Thoracic aorta (tissue), 2 donors: ENCODE measurements around the gene CORO6. TPM values are rescaled to one million over a fixed set of nuclear protein-coding genes. Genes with fewer than 3 reads are reported as not detected.

ENCODE experiments used
- ATAC-seq: fragments of 150-250 bp; one replicate; pipeline ENCODE4 v1.8.0; 2017; ENCODE audit warnings: low read depth; ENCODE audit not compliant: insufficient number of reproducible peaks, low FRiP score
- DNase-seq: peaks from one replicate; pipeline ENCODE4 v3.0.0-alpha.2; 2020; ENCODE audit warnings: low spot score
- H3K27ac ChIP-seq, 2 donors: fragments of 200-600 bp; sonication (generic); 1 replicate in 1 of 2; 2 replicates in 1 of 2; pipeline ENCODE4 v1.5.1; 2016; ENCODE audit warnings: mild to moderate bottlenecking in 2 of 2, moderate library complexity in 2 of 2
- H3K27me3 ChIP-seq: fragments of 200-600 bp; sonication (generic); replicated peaks from 2 replicates; pipeline ENCODE4 v1.6.0; 2016; ENCODE audit warnings: mild to moderate bottlenecking; ENCODE audit not compliant: insufficient read depth
- H3K36me3 ChIP-seq: fragments of 200-600 bp; sonication (generic); one replicate; pipeline ENCODE4 v1.5.1; 2016
- H3K4me1 ChIP-seq, 2 donors: fragments of 200-600 bp; sonication (generic); 1 replicate in 1 of 2; 2 replicates in 1 of 2; pipeline versions ENCODE4 v1.5.1 to v1.6.0; 2016; ENCODE audit warnings: low read depth in 2 of 2, mild to moderate bottlenecking in 1 of 2; ENCODE audit not compliant: control insufficient read depth in 1 of 2
- H3K4me3 ChIP-seq: fragments of 200-600 bp; sonication (generic); 2 replicates; pipeline ENCODE4 v1.5.1; 2016; ENCODE audit warnings: mild to moderate bottlenecking
- H3K9me3 ChIP-seq: fragments of 200-600 bp; sonication (generic); 2 replicates; pipeline ENCODE4 v1.5.1; 2016
- total RNA-seq, 2 donors: library from RNA; depleted of rRNA; stranded (reverse); fragments of >200 nt; gene quantifications; one replicate each; pipeline versions ENCODE4 v1.1.0 to v1.2.3, GENCODE V29; 2016
- TF ChIP-seq, protein P1 (sequence below): fragments of 200-600 bp; sonication (generic); IDR thresholded peaks from one replicate; pipeline ENCODE4 v1.5.1; 2019; ENCODE audit warnings: antibody characterized with exemption

Gene CORO6
- total RNA-seq, 2 donors from 2014 or later: 35.5 to 55.0 TPM

DNA sequence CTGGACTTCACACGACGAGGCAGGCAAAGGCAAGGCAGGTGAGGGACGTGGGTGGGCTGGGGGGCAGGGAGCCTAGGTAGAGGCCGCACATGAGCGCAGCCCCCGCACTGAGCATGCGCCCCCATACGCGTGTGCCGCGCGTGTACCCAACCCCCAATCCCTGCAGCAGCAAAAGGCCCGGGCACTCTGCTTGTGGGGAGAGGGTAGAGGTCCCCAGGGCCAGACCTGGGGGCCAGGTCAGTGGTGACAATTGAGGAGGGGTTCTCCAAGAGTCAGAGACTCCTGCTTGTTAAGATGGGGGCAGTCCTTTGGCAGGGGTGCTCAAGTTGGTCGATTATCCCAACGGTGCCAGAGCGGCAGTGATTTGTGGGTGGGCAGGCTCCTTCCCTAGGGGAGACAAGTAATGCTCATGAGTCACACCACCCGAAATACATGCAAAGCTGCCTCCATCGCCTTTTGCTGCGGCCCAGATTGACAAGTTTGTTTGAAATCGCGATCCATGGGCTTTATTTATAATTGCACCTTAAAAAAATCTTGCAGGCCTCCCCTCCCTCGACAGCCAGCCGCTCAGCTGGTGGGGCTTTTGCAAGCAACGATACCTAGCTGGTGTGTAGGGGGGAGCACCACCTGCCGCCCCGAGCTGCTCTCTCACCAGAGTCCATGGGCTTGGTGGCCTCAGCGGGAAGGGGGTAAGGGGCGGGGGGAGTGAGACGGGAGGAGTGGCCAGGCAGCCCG is 32.1 kb downstream of the CORO6 start:
- ATAC-seq (no peak), DNase-seq (no peak)
- H3K27ac ChIP-seq: peak overlapping the region; percentile 67 to 84
- no peaks in the 10 kb centered on the region for H3K36me3 ChIP-seq
- TF ChIP-seq, protein P1, sequence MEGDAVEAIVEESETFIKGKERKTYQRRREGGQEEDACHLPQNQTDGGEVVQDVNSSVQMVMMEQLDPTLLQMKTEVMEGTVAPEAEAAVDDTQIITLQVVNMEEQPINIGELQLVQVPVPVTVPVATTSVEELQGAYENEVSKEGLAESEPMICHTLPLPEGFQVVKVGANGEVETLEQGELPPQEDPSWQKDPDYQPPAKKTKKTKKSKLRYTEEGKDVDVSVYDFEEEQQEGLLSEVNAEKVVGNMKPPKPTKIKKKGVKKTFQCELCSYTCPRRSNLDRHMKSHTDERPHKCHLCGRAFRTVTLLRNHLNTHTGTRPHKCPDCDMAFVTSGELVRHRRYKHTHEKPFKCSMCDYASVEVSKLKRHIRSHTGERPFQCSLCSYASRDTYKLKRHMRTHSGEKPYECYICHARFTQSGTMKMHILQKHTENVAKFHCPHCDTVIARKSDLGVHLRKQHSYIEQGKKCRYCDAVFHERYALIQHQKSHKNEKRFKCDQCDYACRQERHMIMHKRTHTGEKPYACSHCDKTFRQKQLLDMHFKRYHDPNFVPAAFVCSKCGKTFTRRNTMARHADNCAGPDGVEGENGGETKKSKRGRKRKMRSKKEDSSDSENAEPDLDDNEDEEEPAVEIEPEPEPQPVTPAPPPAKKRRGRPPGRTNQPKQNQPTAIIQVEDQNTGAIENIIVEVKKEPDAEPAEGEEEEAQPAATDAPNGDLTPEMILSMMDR: no peak
- H3K27me3 ChIP-seq: no peaks in the 10 kb centered on the region
- H3K4me1 ChIP-seq: peaks cover 37 to 72% of the 10 kb centered on the region in 2 donors
- H3K9me3 ChIP-seq: no peaks in the 10 kb centered on the region
- peak overlapping the region; percentile 79 for H3K4me3 ChIP-seq

DNA sequence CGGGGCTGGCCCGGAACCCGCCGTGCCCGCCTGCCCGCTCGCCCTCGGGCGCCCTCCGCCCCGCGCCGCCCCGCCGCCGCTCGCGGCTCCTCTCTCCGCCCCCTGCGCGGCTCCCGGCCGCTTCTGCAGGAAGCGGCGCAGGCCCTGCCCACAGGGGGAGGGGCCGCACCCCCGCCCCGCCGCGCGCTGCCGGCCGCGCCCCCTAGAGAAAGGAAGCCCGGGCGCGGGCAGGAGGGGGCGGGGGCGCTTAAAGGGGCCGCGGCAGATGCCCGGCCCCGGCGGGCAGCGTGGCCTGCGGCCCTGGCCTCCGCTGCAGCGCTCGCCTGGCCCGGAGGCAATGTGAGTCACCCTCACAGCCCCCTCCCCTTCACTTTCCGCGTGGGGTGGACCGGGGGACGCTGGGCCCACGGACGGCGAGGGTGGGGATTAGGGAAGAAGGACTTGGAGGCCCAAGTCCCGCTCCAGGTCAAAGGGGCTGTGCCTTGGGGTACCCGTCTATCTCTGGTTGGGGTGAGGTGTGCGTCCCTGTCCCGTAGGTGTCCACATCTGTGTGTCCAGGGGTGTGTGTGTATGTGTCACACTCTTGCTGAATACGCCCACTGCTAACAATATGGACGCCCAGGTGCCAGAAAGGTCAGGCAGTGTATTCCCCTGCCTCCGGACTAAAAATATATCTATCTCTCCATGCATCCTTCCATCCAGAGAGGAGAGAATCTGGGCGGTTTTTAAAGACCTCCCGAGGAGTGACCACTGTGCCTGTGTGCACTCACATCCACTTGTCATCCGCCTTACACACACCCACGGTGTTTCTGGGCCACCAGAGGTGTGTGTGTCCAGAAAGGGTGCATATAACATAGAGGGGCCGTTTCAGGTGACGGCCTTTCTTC is 32.9 kb downstream of the CORO6 start, which contains the start of gene GIT1:
TSS of gene GIT1 (minus strand) at position 125 of the 887 bp plus-strand sequence. CDS start 270 bp downstream, outside the sequence.
- Histone ChIP-seq H3K9me3 (no peaks in the 10 kb centered on the region), H3K36me3 (no peaks in the 10 kb centered on the region), H3K27ac (peak within 1 kb of the TSS; percentile 77 to 84), H3K27me3 (no peaks in the 10 kb centered on the region), H3K4me3 (peak within 1 kb of the TSS; percentile 79), H3K4me1 (peaks cover 37 to 75% of the 10 kb centered on the region in 2 donors)
- TF ChIP-seq, protein P1: no peak
- no peak for DNase-seq
- peak; percentile 33 for ATAC-seq

DNA sequence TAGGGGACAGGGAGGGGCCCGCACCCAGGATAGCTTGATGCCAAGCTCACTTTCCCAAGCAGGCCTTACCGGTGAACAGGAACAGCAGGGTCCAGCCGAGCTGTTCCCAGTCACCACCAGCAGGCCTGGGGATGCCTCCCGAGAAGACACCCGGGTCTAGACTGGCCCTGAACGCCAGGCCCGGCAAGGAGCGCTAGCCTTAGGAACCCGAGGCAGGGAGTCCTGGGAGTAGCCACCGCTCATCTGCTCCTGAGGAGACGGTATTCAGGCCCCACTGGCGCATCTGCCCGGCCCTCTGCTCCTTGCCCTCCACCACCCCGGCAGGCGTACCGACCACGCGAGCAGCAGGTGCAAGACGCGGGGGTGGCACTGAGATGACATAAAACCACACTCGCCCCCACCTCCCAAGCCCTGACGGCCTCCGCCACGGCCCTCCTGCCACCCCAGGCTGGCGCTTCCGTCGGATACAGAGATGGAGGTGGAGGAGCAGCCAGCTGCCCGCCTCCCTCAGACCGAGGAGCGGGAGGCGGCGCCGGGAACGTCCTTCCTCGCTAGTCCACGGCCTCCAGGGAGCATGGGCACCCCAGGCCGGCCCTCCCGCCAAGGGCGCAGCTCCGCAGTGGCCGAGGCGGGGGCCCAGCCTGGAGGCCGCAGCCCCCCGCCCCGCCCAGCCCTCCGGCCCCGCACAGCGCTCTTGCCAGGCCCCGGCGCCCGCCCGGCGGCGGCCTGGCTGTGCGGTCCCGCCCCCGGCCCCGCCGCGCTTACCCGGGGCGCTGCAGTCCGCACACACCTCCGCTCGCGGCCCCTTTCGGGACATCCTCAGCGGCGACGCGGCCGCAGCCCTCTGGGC is 33.9 kb downstream of the CORO6 start:
- ATAC-seq: no peak
- Histone ChIP-seq H3K36me3 (no peaks in the 10 kb centered on the region), H3K27ac (peak overlapping the region; percentile 57 to 77), H3K27me3 (no peaks in the 10 kb centered on the region), H3K4me1 (peaks cover 33 to 73% of the 10 kb centered on the region in 2 donors), H3K9me3 (no peaks in the 10 kb centered on the region), H3K4me3 (peak overlapping the region; percentile 78)
- TF ChIP-seq, protein P1: no peak
- DNase-seq: no peak

DNA sequence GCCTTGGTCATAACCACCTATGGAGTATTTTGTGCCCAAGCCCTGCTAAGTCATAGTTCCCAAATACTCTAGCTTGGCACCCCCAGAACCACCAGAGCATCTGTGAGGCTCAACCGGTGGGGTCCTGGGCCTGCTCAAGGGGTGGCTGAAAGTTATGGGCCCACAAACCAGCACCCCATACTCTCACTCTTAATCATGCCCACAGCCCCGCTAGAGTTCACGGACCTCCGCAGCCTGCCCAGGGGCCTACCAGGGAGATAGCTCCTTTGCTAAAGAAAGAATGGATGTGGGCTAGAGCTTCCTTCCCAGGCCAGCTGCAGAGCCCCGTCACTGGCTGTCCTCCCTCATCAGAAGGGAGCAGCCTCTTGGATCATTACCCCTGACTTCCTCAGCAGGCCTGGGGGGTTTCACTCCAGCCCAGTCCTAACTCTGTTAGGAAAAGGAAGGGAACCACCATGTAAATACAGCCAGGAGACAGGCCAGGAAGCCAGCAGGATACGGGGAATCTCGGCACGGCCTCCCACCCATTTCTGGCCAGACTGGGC is 34.6 kb downstream of the CORO6 start:
- Histone ChIP-seq H3K4me3 (peak overlapping the region; percentile 78), H3K27me3 (no peaks in the 10 kb centered on the region), H3K36me3 (no peaks in the 10 kb centered on the region), H3K27ac (peak overlapping the region; percentile 57 to 77), H3K4me1 (peaks cover 31 to 70% of the 10 kb centered on the region in 2 donors), H3K9me3 (no peaks in the 10 kb centered on the region)
- ATAC-seq: no peak
- DNase-seq: no peak
- TF ChIP-seq, protein P1: no peak
